ENCODE measurements around the gene NPNT.

DNA sequence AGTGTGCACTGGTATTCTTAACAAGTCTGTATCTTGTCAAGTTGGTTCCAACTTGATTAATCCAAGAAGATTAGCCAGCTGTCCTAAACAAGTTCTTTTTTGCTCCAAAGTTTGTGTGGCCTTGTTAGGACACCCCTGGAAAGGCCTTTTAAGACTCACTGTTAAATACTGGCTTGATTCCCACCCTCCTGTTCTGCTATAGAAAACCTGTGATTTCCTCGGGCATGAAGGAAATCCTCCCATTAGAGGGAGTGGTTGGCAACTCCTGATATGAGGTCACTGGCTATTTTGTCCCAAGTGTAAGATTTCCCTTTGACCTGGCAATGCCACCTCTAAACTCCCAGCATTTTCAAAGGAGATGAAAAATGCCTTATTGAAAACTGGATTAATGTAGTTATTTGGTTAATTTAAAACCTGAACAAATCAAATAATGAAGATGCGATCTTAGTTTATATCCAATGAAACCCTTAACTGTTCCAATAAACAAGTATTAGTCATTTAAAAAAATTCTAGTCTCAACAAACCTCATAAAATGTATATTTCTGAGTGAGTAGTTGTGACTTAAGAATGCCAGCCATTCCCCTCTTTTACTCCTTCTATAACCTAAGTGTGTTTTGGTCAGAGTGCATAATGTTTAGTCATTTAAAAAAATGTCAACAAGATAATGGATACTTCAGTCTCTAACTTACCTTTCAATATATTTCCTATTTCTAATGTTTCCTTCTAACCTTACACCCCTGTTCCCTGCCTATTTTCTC is 94.4 kb downstream of the NPNT start:
- no peak for TF ChIP-seq EP300 (IDR thresholded peaks at IDR 0.05; ENCODE audit: borderline replicate concordance)
- TF ChIP-seq, protein P1, sequence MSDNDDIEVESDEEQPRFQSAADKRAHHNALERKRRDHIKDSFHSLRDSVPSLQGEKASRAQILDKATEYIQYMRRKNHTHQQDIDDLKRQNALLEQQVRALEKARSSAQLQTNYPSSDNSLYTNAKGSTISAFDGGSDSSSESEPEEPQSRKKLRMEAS (IDR thresholded peaks at IDR 0.05) = no peak
- TF ChIP-seq YY1 (IDR thresholded peaks at IDR 0.05; ENCODE audit: low read depth) = no peak

All from Ishikawa (cell line).